ENCODE results near the gene JUNB. TPM values are rescaled to one million over a fixed set of nuclear protein-coding genes. Genes with fewer than 3 reads are reported as not detected.

JUNB gene
- total RNA-seq, 1 donor from 2014 or later: 101 TPM

DNA sequence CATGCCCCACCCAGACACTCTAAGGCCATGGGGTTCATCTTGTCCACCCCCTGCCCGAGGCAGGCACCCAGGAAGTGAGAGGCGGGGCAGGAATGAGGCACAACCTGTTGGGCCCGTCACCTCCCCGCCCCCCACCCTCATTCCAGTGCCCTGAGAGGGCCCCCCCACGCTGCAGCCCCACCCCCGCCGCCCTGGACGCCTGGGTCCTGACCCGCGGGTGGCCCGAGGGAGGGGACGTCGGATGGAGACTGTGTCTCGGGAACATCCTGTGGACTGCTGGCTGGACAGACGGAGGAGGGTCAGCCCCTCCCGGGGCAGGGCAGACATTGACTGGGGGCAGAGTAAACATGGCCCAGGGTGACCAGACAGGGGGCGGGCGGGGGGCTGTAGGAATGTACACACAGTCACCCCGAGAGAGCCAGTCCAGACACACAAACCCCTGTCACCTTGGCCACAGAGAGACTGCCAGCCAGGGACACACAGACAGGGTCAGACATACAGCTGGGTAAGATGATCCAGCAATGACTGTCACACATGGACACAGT is 7.4 kb upstream of the JUNB start:
- H3K27ac Mint-ChIP-seq (ENCODE audit: unreplicated experiment): peak overlapping the region; percentile 92

DNA sequence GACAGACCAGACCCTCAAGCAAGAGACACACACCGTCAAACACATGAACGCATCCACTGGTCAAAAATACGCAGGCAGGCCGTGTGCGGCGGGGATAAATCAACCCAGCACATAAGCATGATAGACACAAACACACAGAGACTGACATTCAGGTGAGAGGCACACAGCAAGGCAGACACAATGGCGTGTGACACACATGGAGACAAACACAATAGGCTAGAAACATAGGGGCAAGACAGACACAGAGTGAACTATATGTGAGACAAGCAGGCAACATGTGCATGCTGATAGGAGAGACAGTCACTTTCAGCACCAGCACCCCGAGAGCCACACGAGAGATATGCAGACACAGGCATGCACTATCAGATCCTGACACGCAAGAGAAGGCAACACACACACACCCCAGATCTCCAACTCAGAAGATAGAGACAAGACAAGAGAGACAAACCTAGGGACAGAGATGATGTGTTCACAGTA is 6.9 kb upstream of the JUNB start:
- H3K36me3 ChIP-seq (ENCODE audit: insufficient read depth, low read length): no peaks in the 10 kb centered on the region
- Mint-ChIP-seq H3K4me3 (ENCODE audit: unreplicated experiment) (no peak overlapping the region), H3K36me3 (ENCODE audit: low read depth, unreplicated experiment) (no peaks in the 10 kb centered on the region), H3K27me3 (ENCODE audit: low read depth, unreplicated experiment) (no peaks in the 10 kb centered on the region), H3K27ac (ENCODE audit: unreplicated experiment) (no peak overlapping the region), H3K9me3 (ENCODE audit: unreplicated experiment) (no peaks in the 10 kb centered on the region), H3K4me1 (ENCODE audit: low read depth, unreplicated experiment) (peaks cover 21% of the 10 kb centered on the region)
- no peak for DNase-seq (ENCODE audit: low read depth)
- no peaks in the 10 kb centered on the region for H3K79me2 ChIP-seq (ENCODE audit: insufficient read depth, low read length)
- no peak for TF ChIP-seq EZH2 (IDR thresholded peaks at IDR 0.05; ENCODE audit: insufficient read depth, low read length)
- TF ChIP-seq, protein P1, sequence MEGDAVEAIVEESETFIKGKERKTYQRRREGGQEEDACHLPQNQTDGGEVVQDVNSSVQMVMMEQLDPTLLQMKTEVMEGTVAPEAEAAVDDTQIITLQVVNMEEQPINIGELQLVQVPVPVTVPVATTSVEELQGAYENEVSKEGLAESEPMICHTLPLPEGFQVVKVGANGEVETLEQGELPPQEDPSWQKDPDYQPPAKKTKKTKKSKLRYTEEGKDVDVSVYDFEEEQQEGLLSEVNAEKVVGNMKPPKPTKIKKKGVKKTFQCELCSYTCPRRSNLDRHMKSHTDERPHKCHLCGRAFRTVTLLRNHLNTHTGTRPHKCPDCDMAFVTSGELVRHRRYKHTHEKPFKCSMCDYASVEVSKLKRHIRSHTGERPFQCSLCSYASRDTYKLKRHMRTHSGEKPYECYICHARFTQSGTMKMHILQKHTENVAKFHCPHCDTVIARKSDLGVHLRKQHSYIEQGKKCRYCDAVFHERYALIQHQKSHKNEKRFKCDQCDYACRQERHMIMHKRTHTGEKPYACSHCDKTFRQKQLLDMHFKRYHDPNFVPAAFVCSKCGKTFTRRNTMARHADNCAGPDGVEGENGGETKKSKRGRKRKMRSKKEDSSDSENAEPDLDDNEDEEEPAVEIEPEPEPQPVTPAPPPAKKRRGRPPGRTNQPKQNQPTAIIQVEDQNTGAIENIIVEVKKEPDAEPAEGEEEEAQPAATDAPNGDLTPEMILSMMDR (IDR thresholded peaks at IDR 0.05; ENCODE audit: insufficient read depth, low read depth, low read length): no peak
- H3K4me3 ChIP-seq (ENCODE audit: insufficient read depth, low read depth, low read length): no peak overlapping the region
- H4K20me1 ChIP-seq (ENCODE audit: insufficient read depth, low read length): no peaks in the 10 kb centered on the region
- H2AFZ ChIP-seq (ENCODE audit: low read depth, low read length): no peak overlapping the region
- no peaks in the 10 kb centered on the region for H3K27me3 ChIP-seq (ENCODE audit: insufficient read depth, low read length)
- H3K4me2 ChIP-seq (ENCODE audit: low read length): peak overlapping the region; percentile 2
- H3K27ac ChIP-seq (ENCODE audit: low read depth, low read length): peak overlapping the region; percentile 81
- no peak for FAIRE-seq
- H3K9ac ChIP-seq (ENCODE audit: low read length): peak overlapping the region; percentile 52
- peaks cover 57% of the 10 kb centered on the region for H3K4me1 ChIP-seq (ENCODE audit: insufficient read depth, low read length)
- H3K9me3 ChIP-seq (ENCODE audit: insufficient read depth, low read depth, low read length): no peaks in the 10 kb centered on the region

More for the DNA sequence above, 7.4 kb upstream of the JUNB start:
- H3K4me1 Mint-ChIP-seq (ENCODE audit: low read depth, unreplicated experiment): peaks cover 23% of the 10 kb centered on the region
- H3K9me3 Mint-ChIP-seq (ENCODE audit: unreplicated experiment): no peaks in the 10 kb centered on the region
- Histone ChIP-seq H3K4me1 (ENCODE audit: insufficient read depth, low read length) (peaks cover 57% of the 10 kb centered on the region), H3K9me3 (ENCODE audit: insufficient read depth, low read depth, low read length) (no peaks in the 10 kb centered on the region), H3K36me3 (ENCODE audit: insufficient read depth, low read length) (no peaks in the 10 kb centered on the region), H3K4me2 (ENCODE audit: low read length) (peak overlapping the region; percentile 94), H3K9ac (ENCODE audit: low read length) (peak overlapping the region; percentile 83), H3K27me3 (ENCODE audit: insufficient read depth, low read length) (no peaks in the 10 kb centered on the region), H3K27ac (ENCODE audit: low read depth, low read length) (peak overlapping the region; percentile 81), H3K79me2 (ENCODE audit: insufficient read depth, low read length) (no peaks in the 10 kb centered on the region), H4K20me1 (ENCODE audit: insufficient read depth, low read length) (no peaks in the 10 kb centered on the region), H3K4me3 (ENCODE audit: insufficient read depth, low read depth, low read length) (no peak overlapping the region), H2AFZ (ENCODE audit: low read depth, low read length) (no peak overlapping the region)
- FAIRE-seq (no peak), DNase-seq (ENCODE audit: low read depth) (no peak)
- no peaks in the 10 kb centered on the region for H3K36me3 Mint-ChIP-seq (ENCODE audit: low read depth, unreplicated experiment)
- no peaks in the 10 kb centered on the region for H3K27me3 Mint-ChIP-seq (ENCODE audit: low read depth, unreplicated experiment)
- TF ChIP-seq, protein P1 (IDR thresholded peaks at IDR 0.05; ENCODE audit: insufficient read depth, low read depth, low read length): no peak
- no peak for TF ChIP-seq EZH2 (IDR thresholded peaks at IDR 0.05; ENCODE audit: insufficient read depth, low read length)
- peak overlapping the region; percentile 73 for H3K4me3 Mint-ChIP-seq (ENCODE audit: unreplicated experiment)

DNA sequence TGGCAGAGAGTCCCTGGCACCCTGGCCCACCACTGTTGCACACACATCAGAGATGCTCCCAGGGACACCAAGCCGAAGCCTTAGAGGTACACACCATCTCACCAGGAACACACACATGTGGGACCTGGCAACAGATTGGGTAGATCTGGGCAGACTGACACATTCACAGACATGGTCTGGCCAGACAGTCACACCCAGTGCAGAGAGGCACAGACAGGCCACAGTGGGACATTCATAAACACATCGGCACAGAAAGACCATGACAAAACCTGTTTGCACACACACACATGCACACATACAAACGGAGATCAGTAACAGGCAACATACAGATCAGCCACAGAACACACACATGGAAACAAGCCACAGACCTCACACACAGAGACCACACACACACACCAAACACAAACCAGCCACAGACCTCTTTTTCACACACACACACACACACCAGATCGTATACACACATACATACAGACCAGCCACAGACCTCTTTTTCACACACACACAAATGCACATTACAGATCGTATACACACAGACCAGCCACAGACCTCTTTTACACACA is 6.3 kb upstream of the JUNB start:
- Mint-ChIP-seq H3K9me3 (ENCODE audit: unreplicated experiment) (no peaks in the 10 kb centered on the region), H3K36me3 (ENCODE audit: low read depth, unreplicated experiment) (no peaks in the 10 kb centered on the region), H3K4me1 (ENCODE audit: low read depth, unreplicated experiment) (peaks cover 18% of the 10 kb centered on the region), H3K4me3 (ENCODE audit: unreplicated experiment) (no peak overlapping the region), H3K27me3 (ENCODE audit: low read depth, unreplicated experiment) (no peaks in the 10 kb centered on the region), H3K27ac (ENCODE audit: unreplicated experiment) (no peak overlapping the region)
- Histone ChIP-seq H2AFZ (ENCODE audit: low read depth, low read length) (no peak overlapping the region), H3K79me2 (ENCODE audit: insufficient read depth, low read length) (no peaks in the 10 kb centered on the region), H3K9me3 (ENCODE audit: insufficient read depth, low read depth, low read length) (no peaks in the 10 kb centered on the region), H3K4me2 (ENCODE audit: low read length) (peak overlapping the region; percentile 2), H3K4me3 (ENCODE audit: insufficient read depth, low read depth, low read length) (no peak overlapping the region), H4K20me1 (ENCODE audit: insufficient read depth, low read length) (no peaks in the 10 kb centered on the region), H3K27me3 (ENCODE audit: insufficient read depth, low read length) (no peaks in the 10 kb centered on the region), H3K27ac (ENCODE audit: low read depth, low read length) (peak overlapping the region; percentile 81), H3K9ac (ENCODE audit: low read length) (peak overlapping the region; percentile 52), H3K4me1 (ENCODE audit: insufficient read depth, low read length) (peaks cover 53% of the 10 kb centered on the region), H3K36me3 (ENCODE audit: insufficient read depth, low read length) (no peaks in the 10 kb centered on the region)
- DNase-seq (ENCODE audit: low read depth) (no peak), FAIRE-seq (no peak)
- TF ChIP-seq, protein P1 (IDR thresholded peaks at IDR 0.05; ENCODE audit: insufficient read depth, low read depth, low read length): no peak
- TF ChIP-seq EZH2 (IDR thresholded peaks at IDR 0.05; ENCODE audit: insufficient read depth, low read length): no peak

Data from astrocyte (in vitro differentiated cells and primary cell).